Ascending aorta (tissue), 2 donors: ENCODE measurements around the gene MFRP. TPM values are rescaled to one million over a fixed set of nuclear protein-coding genes. Genes with fewer than 3 reads are reported as not detected.

Experiments
- DNase-seq, 2 donors: peaks; one replicate each; pipeline ENCODE4 v3.0.0-alpha.2; 2019; ENCODE audit warnings: low spot score in 2 of 2
- H3K27ac ChIP-seq, 2 donors: fragments of 200-600 bp; sonication (generic); one replicate each; pipeline ENCODE4 v1.5.1; 2016 to 2017; ENCODE audit warnings: mild to moderate bottlenecking in 1 of 2
- H3K27me3 ChIP-seq: fragments of 200-600 bp; sonication (generic); one replicate; pipeline ENCODE4 v1.5.1; 2017
- H3K36me3 ChIP-seq, 2 donors: fragments of 200-600 bp; sonication (generic); one replicate each; pipeline ENCODE4 v1.5.1; 2016
- H3K4me1 ChIP-seq, 2 donors: fragments of 200-600 bp; sonication (generic); one replicate each; pipeline ENCODE4 v1.5.1; 2016 to 2017; ENCODE audit warnings: mild to moderate bottlenecking in 1 of 2
- H3K4me3 ChIP-seq, 2 donors: fragments of 200-600 bp; sonication (generic); one replicate each; pipeline ENCODE4 v1.5.1; 2016 to 2017; ENCODE audit warnings: mild to moderate bottlenecking in 1 of 2
- H3K9me3 ChIP-seq, 2 donors: fragments of 200-600 bp; sonication (generic); one replicate each; pipeline ENCODE4 v1.5.1; 2016
- CTCF ChIP-seq, 3 experiments: fragments of 200-600 bp in 2 of 3; fragments of 450-650 bp in 1 of 3; sonication (generic) in 2 of 3; IDR thresholded peaks; one replicate each; pipeline ENCODE4 v1.5.1; 2016 to 2019; ENCODE audit warnings: antibody characterized with exemption in 3 of 3, mild to moderate bottlenecking in 1 of 3, moderate library complexity in 1 of 3
- intact Hi-C: fragments of 100-400 bp; cut with DNase I; formaldehyde crosslinking; loops from one replicate; pipeline ENCODE4 v1.15.1; 2023
- total RNA-seq: library from RNA; depleted of rRNA; stranded (reverse); fragments of >200 nt; gene quantifications from one replicate; pipeline ENCODE4 v1.1.0, GENCODE V29; 2016

The MFRP gene
- total RNA-seq, 1 donor from 2014 or later = not detected

DNA sequence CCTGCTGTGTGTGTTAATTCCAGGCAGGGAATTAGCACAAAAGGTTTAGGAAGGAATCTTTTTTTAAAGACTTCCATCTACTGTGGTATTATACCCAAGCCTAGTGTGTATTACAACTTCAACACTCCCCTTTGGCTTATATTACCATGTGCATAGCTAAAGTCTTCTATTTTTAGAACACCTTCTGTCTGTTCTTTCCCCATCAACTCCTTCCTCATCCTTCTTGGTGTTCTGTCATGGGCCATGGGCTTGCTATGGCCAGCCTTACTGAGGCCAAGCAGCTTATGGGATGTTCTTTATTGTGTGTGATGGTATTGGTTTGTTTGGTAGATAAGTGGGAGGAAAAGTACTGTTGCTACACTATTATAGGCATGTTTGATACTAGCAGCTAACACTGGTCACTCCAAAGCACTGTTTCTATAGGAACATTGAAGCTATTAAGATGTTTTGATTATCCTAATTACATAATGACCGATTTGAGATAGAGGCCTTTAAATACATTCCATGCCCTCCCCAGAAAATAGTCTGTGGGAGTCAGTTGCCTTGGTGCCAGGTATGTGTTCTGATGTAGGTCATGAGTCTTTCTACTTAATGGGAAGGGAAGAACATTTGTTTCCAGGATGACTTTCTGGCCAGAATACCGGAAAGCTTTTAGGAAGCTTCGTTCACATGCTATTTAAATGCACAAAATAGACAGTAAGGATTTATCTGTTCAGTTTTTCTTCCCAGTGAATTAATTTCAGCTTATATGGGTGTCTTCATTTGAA, 46.1 kb downstream of the MFRP start:
- intact Hi-C loops = no loop called here
- no peak for TF ChIP-seq CTCF (IDR thresholded peaks at IDR 0.05)
- Histone ChIP-seq H3K36me3 (peaks cover 32 to 66% of the 10 kb centered on the region in 2 donors), H3K27me3 (no peaks in the 10 kb centered on the region), H3K4me1 (peaks cover 0 to 5% of the 10 kb centered on the region in 2 donors), H3K9me3 (no peaks in the 10 kb centered on the region), H3K4me3 (no peak overlapping the region), H3K27ac (no peak overlapping the region)
- DNase-seq = no peak

DNA sequence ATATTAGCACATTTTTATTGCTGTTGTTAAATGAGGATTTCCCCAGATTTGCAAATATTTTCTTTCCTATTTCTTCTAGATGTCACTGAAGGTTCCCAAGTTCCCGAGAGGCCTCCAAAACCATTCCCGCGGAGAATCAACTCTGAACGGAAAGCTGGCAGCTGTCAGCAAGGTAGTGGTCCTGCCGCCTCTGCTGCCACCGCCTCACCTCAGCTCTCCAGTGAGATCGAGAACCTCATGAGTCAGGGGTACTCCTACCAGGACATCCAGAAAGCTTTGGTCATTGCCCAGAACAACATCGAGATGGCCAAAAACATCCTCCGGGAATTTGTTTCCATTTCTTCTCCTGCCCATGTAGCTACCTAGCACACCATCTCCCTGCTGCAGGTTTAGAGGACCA, 47.1 kb downstream of the MFRP start:
- H3K9me3 ChIP-seq = no peaks in the 10 kb centered on the region
- no peak for TF ChIP-seq CTCF (IDR thresholded peaks at IDR 0.05)
- no peaks in the 10 kb centered on the region for H3K4me1 ChIP-seq
- no peak overlapping the region for H3K4me3 ChIP-seq
- peaks cover 32 to 66% of the 10 kb centered on the region in 2 donors for H3K36me3 ChIP-seq
- no peak overlapping the region for H3K27ac ChIP-seq
- intact Hi-C loops = no loop called here
- no peak for DNase-seq
- H3K27me3 ChIP-seq = no peaks in the 10 kb centered on the region

DNA sequence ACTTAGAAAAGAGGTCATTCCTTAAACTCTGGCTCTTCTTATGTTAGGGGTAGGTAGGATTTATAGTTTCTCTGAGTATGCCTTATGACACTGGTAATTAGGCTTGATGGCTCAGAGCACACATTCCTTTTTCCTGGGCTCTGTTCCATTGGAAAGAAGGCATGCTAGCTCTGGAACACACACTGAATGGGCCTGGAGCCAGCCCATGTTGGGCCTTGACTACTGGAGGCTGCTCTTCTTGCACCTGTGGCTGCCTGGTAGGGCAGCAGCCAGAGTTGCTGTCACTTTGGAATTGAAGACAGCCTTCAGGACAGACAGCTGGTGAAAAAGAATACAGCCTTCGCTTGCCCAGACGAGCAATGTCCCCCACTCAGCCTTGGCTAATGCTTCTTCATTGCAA, 47.8 kb downstream of the MFRP start:
- Histone ChIP-seq H3K27me3 (no peaks in the 10 kb centered on the region), H3K9me3 (no peaks in the 10 kb centered on the region), H3K27ac (peak overlapping the region in 1 of 2 donors; percentile 38), H3K4me1 (no peaks in the 10 kb centered on the region), H3K4me3 (no peak overlapping the region), H3K36me3 (peaks cover 29 to 66% of the 10 kb centered on the region in 2 donors)
- no peak for TF ChIP-seq CTCF (IDR thresholded peaks at IDR 0.05)
- DNase-seq = no peak
- intact Hi-C loops = no loop called here

- intact Hi-C loops = no loop called here
- Histone ChIP-seq H3K27ac (peak overlapping the region in 1 of 2 donors; percentile 38), H3K9me3 (no peaks in the 10 kb centered on the region), H3K36me3 (peaks cover 29 to 59% of the 10 kb centered on the region in 2 donors), H3K4me1 (no peaks in the 10 kb centered on the region), H3K27me3 (no peaks in the 10 kb centered on the region), H3K4me3 (no peak overlapping the region)
- DNase-seq = no peak
- no peak for TF ChIP-seq CTCF (IDR thresholded peaks at IDR 0.05)
Observed at GRCh38 chr11:119297938-119298337, 48.6 kb downstream of the MFRP start.

DNA sequence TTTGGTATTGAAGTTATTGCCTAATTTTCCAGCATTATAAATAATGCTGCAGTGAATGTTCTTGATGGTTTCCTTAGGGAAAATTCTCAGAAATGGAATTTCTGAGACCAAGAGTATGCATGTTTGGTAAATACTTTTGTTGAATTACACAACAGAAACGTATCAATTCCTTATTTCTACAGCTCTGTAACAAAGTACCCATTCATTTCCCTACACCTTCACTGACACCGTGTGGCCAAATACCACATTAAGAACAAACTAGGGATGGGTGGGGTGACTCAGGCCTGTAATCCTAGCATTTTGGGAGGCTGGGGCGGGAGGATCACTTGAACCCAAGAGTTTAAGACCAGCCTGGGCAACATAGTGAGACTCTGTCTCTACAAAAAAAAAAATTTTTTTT, 51.3 kb downstream of the MFRP start:
- Histone ChIP-seq H3K4me1 (no peaks in the 10 kb centered on the region), H3K36me3 (peaks cover 20 to 46% of the 10 kb centered on the region in 2 donors), H3K9me3 (peaks cover 0 to 5% of the 10 kb centered on the region in 2 donors), H3K27ac (no peak overlapping the region), H3K4me3 (no peak overlapping the region), H3K27me3 (no peaks in the 10 kb centered on the region)
- intact Hi-C loops = no loop called here
- TF ChIP-seq CTCF (IDR thresholded peaks at IDR 0.05) = no peak
- DNase-seq = no peak
